Right atrium auricular region (tissue), 2 donors: ENCODE results near the gene PCDHGA2. TPM values are rescaled to one million over a fixed set of nuclear protein-coding genes. Genes with fewer than 3 reads are reported as not detected.
A peak's percentile ranks its signal among the peaks of the same experiment; 100 is the strongest.
"Not testable (repeated sequence)": the region's sequence is repeated elsewhere in the genome, so short reads cannot be mapped to it uniquely, and the experiment has no call there.

Source experiments
- DNase-seq: peaks from one replicate; pipeline ENCODE4 v3.0.0-alpha.2; 2019; ENCODE audit warnings: low spot score
- H3K27ac ChIP-seq, 2 donors: fragments of 200-600 bp; sonication (generic); 1 replicate in 1 of 2; 2 replicates in 1 of 2; pipeline ENCODE4 v1.5.1; 2016 to 2019
- H3K27me3 ChIP-seq, 2 donors: fragments of 200-600 bp; sonication (generic); one replicate each; pipeline versions ENCODE4 v1.5.1 to v1.6.0; 2017 to 2019
- H3K36me3 ChIP-seq: fragments of 200-600 bp; sonication (generic); one replicate; pipeline ENCODE4 v1.5.1; 2016
- H3K4me1 ChIP-seq, 2 donors: fragments of 200-600 bp; sonication (generic); one replicate each; pipeline versions ENCODE4 v1.5.1 to v1.6.0; 2017 to 2019
- H3K4me3 ChIP-seq, 2 donors: fragments of 200-600 bp; sonication (generic); 1 replicate in 1 of 2; 2 replicates in 1 of 2; pipeline ENCODE4 v1.5.1; 2017 to 2019; ENCODE audit warnings: mild to moderate bottlenecking in 1 of 2, moderate library complexity in 1 of 2
- H3K9me3 ChIP-seq, 2 donors: fragments of 200-600 bp; sonication (generic); one replicate each; pipeline ENCODE4 v1.5.1; 2019
- CTCF ChIP-seq, 2 donors: fragments of 200-600 bp; sonication (generic); IDR thresholded peaks; one replicate each; pipeline ENCODE4 v1.5.1; 2019; ENCODE audit warnings: antibody characterized with exemption in 2 of 2
- total RNA-seq, 2 donors: library from RNA; depleted of rRNA; stranded (reverse); fragments of >200 nt; gene quantifications; one replicate each; pipeline ENCODE4 v1.1.0, GENCODE V29; 2016

The PCDHGA2 gene
- total RNA-seq, 2 donors from 2014 or later: 7.5 to 7.7 TPM

DNA sequence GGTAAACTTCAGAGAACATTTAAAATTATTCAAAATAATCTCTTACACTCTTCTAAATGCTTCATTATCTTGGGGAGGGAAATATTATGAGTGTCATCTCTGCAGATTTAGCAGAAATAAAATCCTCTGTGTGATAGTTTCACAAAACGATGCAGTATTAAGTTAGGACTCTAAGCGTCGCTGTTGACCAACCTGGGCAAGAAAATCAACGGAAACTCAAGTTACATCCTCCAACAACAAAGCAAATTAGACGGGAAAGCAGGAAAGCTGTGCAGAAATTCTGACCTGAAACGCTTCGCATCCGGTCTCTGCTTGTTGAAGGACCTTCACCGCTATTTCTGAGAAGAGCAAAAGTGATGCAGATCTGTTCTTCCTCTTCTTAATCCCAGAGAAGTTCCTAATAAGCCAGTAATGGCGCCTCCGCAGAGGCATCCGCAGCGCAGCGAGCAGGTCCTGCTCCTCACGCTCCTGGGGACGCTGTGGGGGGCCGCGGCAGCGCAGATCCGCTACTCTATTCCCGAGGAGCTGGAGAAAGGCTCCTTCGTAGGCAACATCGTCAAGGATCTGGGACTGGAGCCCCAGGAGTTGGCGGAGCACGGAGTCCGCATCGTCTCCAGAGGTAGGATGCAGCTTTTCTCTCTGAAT, 35.2 kb downstream of the PCDHGA2 start, which contains the start of gene PCDHGA6:
Gene PCDHGA6, plus strand, starts transcription at position 219 of the 645 bp plus-strand sequence. Its CDS starts 193 bp downstream, at position 412.
- TF ChIP-seq CTCF (IDR thresholded peaks at IDR 0.05): peak in 1 of 2 donors; percentile 62
- H3K9me3 ChIP-seq: peaks cover 15 to 92% of the 10 kb centered on the region in 2 donors
- H3K36me3 ChIP-seq: no peaks in the 10 kb centered on the region
- peak within 1 kb of the TSS; percentile 10 to 35 for H3K4me3 ChIP-seq
- no peaks in the 10 kb centered on the region for H3K4me1 ChIP-seq
- no peak within 1 kb of the TSS for H3K27ac ChIP-seq
- no peaks in the 10 kb centered on the region for H3K27me3 ChIP-seq
- DNase-seq: no peak

DNA sequence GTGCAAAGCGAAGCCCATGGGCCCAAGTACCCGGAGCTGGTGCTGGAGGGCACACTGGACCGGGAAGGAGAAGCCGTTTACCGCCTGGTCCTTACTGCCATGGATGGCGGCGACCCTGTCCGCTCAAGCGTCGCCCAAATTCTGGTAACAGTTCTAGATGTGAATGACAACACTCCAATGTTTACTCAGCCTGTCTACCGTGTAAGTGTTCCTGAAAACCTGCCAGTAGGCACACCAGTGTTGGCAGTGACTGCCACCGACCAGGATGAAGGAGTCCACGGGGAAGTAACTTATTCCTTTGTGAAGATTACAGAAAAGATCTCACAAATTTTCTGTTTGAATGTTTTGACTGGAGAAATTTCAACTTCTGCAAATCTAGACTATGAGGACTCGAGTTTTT, 36.1 kb downstream of the PCDHGA2 start:
- Histone ChIP-seq H3K9me3 (peaks cover 15 to 93% of the 10 kb centered on the region in 2 donors), H3K27me3 (no peaks in the 10 kb centered on the region), H3K36me3 (no peaks in the 10 kb centered on the region), H3K27ac (no peak overlapping the region), H3K4me3 (no peak overlapping the region), H3K4me1 (no peaks in the 10 kb centered on the region)
- TF ChIP-seq CTCF (IDR thresholded peaks at IDR 0.05): no peak
- DNase-seq: no peak

DNA sequence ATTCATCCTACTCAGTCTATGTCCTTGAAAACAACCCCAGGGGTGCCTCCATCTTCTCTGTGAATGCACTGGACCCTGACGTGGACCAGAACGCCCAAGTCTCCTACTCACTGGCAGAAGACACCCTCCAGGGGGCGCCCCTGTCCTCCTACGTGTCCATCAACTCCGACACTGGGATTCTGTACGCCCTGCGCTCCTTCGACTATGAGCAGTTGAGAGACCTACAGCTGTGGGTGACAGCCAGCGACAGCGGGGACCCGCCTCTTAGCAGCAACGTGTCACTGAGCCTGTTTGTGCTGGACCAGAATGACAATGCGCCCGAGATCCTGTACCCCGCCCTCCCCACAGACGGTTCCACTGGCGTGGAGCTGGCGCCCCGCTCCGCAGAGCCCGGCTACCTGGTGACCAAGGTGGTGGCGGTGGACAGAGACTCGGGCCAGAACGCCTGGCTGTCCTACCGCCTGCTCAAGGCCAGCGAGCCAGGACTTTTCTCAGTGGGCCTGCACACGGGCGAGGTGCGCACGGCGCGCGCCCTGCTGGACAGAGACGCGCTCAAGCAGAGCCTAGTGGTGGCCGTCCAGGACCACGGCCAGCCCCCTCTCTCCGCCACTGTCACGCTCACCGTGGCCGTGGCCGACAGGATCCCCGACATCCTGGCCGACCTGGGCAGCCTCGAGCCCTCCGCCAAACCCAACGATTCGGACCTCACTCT, 37.0 kb downstream of the PCDHGA2 start:
- H3K4me3 ChIP-seq, H3K4me1 ChIP-seq, H3K36me3 ChIP-seq, DNase-seq, H3K27ac ChIP-seq, H3K27me3 ChIP-seq: not testable (repeated sequence)
- H3K9me3 ChIP-seq: peaks cover 15 to 92% of the 10 kb centered on the region in 2 donors

DNA sequence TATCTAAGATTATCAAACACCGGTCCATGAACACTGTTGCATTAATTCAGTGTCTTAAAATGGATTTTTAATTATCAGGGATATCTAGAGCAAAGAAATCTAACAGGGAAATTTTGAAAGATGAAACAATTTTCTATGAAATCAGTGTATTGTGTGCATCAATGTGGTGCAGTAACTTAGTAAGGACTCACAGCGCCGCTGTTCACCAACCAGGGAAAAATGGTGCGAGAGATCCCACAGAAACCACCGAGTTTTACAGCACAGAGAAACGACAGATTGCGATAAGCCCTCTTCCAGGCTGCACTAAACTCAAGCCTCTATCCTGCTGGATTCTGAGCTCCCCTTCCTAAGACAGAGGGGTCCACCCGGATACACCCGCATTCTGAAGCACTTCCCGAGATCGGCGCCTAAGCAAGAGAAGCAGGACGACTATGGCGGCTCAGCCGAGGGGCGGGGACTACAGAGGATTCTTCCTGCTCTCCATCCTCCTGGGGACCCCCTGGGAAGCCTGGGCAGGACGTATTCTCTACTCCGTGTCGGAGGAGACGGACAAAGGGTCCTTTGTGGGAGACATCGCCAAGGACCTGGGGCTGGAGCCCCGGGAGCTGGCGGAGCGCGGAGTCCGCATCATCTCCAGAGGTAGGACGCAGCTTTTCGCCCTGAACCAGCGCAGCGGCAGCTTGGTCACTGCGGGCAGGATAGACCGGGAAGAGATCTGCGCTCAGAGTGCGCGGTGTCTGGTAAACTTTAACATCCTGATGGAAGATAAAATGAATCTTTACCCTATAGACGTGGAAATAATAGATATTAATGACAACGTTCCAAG, 44.1 kb downstream of the PCDHGA2 start, which contains the start of gene PCDHGA7:
Gene PCDHGA7, plus strand, starts transcription at position 274 of the 826 bp plus-strand sequence. Its CDS starts 158 bp downstream, at position 432.
- Histone ChIP-seq H3K27me3 (no peaks in the 10 kb centered on the region), H3K4me1 (peaks cover 0 to 4% of the 10 kb centered on the region in 2 donors), H3K4me3 (peak within 1 kb of the TSS; percentile 35 to 43), H3K36me3 (peaks cover 4% of the 10 kb centered on the region), H3K9me3 (peaks cover 0 to 95% of the 10 kb centered on the region in 2 donors), H3K27ac (no peak within 1 kb of the TSS)
- peak in 1 of 2 donors; percentile 51 for TF ChIP-seq CTCF (IDR thresholded peaks at IDR 0.05)
- DNase-seq: no peak

- TF ChIP-seq CTCF (IDR thresholded peaks at IDR 0.05): no peak
- Histone ChIP-seq H3K4me1 (peaks cover 0 to 4% of the 10 kb centered on the region in 2 donors), H3K27ac (no peak overlapping the region), H3K27me3 (no peaks in the 10 kb centered on the region), H3K36me3 (peaks cover 4% of the 10 kb centered on the region), H3K9me3 (peaks cover 0 to 91% of the 10 kb centered on the region in 2 donors), H3K4me3 (peak overlapping the region in 1 of 2 donors; percentile 43)
- no peak for DNase-seq
Observed at GRCh38 chr5:141383345-141383744, 44.8 kb downstream of the PCDHGA2 start.
